ENCODE measurements around the gene PYGB.

The PYGB gene

DNA sequence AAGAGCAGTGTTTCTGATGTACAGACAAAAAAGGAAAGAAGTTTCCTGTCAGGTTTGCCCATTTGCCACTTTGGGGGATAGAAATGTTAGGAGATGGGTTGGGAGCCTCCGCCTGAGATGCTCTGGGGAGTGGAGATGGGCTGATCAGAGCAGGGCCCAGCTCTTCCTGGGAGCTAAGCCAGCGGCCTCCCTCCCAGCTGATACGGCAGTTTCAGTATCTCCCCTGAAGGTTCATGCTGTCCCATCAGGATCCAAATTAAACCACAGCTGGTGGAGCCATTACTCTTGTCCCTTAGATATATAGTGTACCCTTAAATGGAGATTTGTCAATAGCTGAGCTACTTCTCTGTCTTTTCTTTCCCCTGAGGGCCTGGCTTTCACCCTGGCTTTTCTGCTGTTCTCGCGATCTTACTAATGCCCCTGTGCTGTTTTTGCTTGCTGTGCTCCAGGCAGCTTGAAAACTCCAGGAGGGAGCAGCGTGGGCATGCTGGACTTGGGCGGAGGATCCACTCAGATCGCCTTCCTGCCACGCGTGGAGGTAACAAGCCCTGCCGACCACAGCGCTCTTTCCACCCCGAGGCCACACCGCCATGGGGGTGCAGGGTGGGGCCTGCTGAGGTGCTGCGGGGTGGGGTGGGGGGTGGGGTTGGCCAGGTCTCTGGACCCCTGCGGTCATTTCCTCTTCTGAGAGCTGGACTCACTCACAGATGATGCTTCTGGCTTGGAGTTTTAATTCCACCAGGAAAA, 31.5 kb upstream of the PYGB start:
- no peak for DNase-seq

DNA sequence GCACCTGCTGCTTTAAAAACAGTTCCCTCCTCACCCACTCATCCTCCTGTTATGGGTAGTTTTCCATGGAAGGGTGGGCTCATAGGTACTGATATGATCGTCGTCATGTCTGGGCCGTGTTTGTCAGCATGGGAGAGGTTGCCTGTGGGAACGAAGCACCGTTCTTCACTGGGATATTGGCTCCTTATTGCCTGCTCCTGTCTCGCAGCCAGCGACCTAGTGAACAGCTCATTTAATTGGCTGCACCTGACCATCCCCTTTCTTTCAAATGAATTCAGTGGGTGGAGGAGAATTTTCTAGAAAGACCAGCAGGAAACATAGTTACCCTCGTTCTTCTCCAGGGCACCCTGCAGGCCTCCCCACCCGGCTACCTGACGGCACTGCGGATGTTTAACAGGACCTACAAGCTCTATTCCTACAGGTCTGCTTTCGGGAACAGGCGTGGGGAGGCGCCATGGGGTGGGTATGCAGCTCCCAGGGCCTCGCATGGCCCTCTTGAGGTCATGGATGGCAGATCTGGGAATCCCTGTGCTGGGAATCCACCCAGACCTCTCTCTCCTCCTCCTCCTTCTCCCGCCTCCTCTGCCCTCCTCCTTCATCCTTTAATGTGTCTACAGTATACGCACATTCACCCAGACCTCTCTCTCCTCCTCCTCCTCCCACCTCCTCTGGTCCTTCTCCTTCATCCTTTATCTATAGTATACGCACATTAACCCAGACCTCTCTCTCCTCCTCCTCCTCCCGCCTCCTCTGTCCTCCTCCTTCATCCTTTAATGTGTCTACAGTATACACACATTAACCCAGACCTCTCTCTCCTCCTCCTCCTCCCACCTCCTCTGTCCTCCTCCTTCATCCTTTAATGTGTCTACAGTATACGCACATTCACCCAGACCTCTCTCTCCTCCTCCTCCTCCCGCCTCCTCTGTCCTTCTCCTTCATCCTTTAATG, 30.4 kb upstream of the PYGB start:
- no peak for DNase-seq

DNA sequence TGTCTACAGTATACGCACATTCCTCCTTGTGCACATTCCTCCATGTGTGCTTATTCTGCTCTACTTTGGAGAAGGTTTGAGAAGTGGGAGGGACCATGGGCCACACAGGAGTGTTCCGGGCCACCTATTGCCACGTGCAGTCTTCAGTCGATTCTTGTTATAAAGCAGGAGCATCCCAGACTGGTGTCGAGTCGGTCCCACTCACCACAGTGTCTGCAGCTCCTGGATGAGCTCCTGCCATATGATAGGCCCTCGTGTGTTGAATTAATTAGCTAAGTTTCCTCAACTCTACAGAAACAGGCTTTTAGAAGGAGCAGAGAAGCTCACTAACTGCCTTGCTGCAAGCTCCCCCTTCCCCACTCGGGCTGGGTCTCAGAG, 29.8 kb upstream of the PYGB start:
- no peak for DNase-seq

DNA sequence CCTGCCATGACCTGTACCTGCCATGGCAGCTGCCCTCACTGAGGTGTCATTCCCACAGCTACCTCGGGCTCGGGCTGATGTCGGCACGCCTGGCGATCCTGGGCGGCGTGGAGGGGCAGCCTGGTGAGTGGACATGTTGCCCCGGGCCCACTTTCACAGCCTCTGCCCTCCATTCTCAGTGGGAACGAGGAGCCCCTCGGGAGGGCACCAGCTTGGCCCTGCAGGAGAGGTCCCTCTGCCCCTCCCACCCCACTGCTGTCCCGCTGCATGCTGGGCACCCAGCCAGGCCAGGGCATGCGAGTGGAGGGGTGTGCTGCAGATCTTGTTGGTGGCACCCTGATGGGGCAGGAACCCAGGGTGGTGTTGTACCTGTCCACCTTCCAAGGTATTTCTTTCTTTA, 29.4 kb upstream of the PYGB start:
- DNase-seq: no peak

DNA sequence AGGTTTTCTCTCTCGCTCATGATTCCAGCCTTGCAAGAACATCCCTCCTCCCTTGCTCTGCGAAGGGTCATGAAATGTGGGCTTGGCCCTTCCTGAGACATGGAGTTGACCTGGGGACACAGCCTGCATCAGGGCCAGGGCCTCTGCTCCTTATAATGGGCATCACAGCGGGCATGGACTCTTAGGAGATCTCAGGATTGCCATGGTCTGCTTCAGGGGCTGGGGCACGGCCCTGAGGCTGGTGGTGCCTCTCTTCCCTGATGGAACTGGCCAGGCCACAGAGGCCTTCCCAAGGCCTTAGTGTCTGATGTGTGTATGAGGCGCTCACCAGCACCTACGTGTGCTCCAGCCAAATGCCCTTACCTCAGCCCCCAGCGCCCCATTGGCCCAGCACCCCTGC, 28.5 kb upstream of the PYGB start:
- no peak for DNase-seq

DNA sequence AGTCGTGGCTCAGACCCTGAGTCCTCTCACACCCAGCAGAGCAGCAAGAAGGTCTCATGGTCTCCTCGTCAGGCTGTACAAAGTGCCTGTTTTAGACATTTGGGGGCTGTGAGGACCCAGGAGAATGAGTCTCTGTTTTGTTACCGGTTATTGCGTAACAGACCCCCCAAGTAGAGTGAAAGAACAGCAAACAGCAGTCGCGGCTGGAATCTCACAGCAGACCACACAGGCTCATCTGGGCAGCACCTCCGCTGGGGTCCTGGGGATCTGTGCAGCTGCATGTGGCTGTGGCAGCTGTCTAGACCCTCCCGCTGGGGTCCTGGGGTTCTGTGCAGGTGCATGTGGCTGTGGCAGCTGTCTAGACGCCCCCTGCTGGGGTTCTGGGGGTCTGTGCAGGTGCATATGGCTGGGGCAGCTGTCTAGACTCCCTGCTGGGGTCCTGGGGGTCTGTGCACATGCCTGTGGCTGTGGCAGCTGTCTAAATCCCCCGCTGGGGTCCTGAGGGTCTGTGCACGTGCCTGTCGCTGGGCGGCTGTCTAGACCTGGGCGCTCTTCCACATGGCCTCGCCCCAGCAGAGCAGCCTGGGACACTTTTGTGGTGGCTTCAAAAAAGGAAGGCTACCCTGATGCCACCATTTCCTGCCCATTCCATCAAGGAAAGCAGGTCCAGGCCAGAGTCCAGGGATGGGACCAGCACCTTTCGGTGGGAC, 27.7 kb upstream of the PYGB start:
- DNase-seq: no peak

DNA sequence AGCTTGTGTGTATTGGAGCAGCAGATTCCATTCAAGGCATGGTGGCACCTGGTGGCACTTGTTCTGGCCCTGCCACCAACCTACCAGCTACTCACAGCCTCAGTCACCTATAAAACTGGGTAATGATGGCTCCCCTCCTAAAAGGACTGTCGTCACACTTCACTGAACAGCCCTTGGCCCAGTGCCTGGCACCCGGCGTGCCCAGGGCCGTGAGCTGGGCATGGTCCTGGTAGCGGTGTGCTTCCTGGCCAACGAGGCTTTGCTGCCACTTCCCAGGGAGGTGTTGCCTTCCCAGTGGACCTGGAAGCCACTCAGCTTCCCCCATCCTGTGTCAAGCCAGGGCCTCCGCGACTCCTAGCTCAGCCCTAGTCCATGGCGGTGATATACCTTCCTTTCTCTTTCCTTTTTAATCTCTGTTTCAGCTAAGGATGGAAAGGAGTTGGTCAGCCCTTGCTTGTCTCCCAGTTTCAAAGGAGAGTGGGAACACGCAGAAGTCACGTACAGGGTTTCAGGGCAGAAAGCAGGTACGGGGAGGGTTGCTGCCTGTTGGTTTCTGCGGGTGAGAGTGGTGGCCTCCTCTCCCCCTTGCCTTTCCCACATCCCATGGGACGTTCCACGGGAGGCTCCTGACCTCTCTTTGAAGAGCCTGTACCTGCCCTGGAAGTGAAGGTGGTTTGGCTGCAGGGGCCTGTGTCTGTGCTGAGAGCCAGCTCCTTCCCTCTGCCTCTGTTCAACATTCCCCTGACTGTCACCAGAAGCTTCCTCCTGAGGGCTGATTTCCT, 26.9 kb upstream of the PYGB start:
- DNase-seq: no peak

DNA sequence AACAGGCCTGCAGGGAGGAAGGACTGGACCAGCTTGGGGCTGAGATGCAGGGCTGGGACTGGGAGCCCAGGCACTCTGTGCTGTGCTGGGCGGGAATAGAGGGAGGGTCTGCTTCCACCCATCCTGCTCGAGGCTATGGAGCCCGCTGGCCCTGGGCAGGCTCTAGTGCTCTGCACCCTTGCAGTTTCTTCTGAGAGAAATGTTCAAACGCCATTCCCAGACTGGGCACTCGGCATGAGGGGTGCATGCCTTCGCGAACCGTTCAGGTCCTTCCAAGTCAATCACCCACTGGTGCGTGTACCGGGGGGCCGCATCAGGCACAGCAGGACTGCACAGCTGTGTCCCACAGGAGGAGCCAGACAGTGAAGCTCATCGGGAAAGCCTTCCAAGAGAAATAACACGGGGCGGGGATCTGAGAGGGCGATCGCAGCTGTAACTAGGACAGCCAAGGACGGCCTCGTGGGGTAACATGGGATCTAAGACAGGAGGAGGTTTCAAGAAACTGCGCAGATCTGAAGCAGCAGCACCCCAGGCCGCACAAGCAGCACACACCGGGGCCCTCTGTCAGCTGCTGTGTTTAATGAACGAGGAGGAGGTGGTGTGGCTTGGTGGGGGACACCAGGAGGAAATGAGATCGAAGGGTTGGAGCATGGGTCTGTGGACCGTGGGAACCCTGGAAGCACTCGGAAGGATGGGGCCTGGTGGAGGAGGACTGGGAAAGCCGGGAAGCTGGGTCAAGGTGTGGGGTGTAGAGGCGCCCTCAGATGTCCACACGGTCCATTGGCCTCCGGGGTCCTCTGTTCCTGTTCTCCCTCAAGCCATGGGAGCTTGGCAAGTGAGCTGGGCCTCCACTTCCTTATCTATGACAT, 26.1 kb upstream of the PYGB start:
- no peak for DNase-seq

DNA sequence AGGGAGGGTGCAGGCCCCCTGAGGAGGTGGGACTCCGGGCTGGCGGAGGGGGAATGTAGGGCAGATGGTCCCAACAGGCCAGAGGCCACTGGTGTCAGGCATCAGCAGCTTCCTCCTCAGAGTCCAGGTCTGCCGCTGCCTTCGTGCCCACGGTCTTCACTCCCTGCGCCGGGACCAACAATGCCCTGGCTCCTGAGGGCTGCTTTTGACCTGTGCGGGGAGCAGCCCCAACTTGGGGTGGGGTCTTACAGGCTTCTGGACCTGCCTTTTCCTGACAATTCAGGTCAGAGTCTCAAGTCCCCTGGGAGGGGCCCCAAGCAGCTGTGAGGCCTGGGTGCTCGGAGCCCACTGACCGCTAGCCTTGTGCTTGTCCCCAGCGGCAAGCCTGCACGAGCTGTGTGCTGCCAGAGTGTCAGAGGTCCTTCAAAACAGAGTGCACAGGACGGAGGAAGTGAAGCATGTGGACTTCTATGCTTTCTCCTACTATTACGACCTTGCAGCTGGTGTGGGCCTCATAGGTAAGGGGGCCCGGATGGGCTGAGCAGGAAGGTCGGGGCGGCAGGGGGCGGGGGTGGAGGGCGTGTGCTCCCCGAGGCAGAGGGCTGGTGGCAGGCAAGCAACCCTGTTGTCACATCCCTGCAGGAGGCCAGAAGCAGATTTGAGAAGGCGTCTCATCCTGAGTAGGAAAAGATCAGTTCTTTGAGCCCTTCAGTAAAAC, 25.3 kb upstream of the PYGB start:
- DNase-seq: no peak

DNA sequence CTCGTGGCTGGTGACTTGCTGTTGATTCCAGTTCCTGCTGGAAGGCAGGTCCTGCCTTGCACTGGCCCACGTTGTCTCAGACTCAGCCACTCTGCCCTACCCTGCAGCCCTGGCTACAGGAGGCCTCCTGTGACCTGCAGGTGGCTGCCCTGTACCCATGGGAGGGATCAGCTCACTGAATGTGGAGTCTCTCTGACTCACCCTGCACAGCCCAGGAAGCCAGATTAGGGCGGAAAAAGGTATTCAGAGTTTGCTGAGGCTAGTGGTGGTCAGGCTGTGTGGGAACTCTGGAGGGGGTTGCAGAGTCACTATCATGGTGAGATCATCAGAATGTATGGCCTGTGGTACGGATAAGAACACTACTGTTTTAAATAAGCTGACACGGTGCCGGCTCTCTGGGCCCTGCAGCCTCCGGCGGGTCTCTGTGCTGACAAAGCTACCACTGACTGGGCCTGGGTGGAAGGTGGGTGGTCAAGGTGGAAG, 24.7 kb upstream of the PYGB start:
- no peak for DNase-seq

DNA sequence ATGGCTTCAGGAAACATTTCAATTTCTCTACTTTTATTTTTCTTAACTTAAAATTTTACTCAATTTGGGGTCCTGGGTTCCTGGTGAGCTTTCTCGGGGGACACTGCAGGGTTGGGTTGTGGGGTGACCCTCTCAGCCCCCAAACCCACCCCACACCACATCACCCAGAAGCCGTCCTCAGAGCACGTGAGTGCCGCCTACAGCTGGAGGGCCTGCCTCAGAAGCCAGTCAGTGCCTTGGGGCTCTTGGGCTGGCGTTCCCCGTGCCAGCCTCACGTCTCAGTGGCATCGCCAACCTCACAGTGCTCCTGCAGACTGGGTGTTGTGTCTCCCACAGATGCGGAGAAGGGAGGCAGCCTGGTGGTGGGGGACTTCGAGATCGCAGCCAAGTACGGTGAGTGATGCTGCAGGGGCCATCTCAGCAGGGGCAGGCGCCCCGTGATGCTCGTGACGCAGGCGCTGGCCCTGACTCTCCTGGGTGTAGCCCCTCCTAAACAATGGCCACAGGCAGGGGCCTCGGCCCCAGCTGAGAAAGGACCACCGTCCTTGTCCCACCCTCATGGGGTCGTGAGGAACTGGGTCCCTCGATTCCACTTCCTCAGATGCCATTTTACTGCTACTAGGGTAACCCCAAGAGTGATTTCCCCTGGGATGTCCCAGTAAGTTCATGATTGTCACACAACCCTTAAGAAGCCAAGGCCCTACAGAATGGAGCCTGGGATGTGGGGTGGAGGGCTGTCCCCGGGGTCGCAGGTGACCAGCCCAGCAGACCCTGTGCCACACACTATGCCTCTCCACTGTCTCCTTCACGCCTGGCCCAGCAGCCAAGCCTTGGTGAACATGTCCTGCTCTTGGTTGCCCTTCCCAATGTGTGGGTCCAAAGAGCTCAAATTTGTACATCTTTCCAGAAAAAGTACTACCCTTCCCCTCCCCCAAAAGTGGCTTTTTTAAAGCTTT, 23.8 kb upstream of the PYGB start:
- no peak for DNase-seq

DNA sequence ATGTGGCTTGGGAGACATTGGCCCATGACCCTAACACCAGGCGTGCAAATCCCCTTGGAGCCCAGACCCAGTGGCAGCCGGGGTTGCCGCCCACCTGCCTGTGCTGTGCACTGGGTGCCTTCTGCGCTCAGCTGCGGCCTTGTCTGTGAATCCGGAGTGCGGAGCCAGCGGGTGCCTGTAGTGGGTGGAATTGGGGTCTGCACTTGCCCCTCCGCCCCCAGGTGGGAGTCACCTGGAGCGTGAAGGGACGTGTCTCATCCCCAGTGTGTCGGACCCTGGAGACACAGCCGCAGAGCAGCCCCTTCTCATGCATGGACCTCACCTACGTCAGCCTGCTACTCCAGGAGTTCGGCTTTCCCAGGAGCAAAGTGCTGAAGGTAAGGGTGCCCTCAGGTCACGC, 22.9 kb upstream of the PYGB start:
- no peak for DNase-seq

DNA sequence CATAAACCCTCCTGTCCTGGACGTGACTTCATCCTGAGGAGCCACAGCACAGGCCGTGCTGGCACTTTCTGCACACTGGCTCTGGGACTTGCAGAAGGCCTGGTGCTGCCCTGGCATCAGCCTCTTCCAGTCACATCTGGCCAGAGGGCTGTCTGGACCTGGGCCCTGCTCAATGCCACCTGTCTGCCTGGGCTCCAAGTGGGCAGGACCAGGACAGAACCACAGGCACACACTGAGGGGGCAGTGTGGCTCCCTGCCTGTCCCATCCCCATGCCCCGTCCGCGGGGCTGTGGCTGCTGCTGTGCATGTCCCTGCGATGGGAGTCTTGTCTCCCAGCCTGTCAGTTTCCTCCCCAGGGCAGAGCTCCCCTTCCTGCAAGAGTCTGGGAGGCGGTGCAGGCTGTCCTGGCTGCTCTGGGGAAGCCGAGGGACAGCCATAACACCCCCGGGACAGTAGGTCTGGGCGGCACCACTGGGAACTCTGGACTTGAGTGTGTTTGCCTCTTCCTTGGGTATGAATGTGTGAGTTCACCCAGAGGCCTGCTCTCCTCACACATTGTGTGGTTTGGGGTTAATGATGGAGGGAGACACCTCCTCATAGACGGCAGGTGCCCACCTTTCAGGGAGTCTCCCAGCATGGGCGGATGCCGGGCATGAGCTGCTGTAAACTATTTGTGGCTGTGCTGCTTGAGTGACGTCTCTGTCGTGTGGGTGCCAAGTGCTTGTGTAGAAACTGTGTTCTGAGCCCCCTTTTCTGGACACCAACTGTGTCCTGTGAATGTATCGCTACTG, 22.0 kb upstream of the PYGB start:
- no peak for DNase-seq

DNA sequence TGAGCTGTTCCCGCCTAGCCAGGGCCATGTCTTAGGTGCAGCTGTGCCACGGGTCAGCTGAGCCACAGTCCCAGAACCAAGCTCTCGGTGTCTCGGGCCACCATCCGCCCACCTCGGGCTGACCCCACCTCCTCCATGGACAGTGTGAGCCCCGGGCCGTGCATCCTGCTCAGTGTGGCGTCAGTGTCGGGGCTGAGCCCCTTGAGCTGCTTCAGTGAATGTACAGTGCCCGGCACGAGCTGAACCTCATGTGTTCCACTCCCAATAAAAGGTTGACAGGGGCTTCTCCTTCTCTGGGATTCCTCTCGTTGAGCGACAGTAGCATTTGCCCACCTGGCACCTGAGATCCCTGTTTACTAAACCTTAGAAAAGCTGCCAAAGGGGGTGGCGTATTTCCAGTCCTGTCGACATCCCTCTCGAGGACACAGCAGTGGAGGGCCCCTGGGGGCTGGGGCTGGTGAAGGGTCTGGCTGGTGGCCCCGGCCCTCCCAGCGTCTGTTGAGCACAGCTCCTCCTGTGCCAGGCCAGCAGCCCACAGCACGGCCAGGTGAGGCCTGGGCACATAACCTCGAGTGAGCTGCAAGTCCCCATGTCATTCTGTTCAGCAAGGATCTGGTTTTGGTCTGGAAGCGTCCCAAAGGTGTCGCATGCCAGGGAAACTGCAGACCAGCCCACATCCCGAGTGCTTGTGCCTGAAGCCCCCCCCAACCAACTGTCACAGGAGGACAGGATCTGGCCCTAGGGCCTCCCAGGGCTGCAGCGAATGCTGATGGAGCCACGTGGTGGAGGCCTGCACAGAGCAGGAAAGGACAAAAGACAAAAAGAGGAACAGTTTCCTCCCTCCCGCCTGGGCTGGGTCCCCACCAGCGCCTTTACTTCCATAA, 21.2 kb upstream of the PYGB start:
- DNase-seq: no peak

DNA sequence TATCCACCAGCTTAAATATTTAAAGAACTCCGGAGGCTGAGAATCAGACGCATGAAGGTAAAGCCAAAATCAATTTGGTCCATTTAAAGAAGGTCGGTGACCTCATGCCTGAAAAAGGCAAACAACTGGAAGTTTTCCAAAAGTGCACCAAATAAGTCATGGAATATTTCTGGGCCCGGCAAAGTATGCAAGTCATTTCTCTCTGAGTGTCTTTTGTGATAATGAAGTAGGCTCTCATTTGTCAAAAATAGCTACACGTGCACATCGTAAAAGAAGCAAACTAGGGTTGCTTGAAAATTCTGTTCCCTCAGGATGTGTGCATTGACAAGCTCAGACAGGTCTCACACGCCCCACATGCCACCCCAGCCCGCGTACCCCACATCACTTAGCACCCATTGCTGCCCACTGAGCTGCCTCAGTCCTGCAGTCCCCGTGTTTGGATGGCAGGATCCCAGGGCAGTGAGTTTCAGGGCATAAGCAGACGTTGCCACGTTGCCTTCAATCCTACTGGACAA, 20.5 kb upstream of the PYGB start:
- no peak for DNase-seq

DNA sequence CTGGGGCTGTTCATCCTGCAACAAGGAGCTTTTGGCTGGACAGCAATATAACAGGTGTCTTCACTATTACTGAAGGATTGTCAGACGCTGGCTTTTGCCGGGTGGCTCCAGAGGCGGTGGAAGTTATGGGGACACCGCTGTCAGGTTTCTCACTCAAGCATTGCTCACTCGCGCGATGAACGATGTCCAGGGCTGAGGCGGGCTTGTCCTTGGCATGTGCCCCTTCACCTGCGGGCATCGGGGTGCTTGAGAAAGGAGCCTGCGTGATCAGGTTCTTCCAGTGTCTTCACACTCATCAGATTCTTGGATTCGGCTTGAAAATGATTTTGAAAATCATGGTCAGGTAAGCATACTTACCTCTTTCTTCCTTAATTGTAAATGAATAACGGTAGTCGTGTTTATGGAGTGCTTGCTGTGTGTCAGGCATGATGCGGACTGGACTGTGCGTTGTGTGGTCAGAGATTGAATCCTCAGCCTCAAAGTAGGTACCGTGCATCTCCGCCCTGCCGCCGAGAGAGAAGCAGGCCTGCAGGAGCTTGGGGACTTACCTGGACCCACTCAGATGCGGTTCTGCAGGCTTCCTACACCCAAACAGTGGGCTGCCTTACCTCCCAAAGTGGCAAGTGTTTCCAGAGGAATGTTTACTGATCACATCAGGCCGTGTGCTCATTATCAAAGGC, 18.3 kb upstream of the PYGB start:
- no peak for DNase-seq
